Uterus (tissue), 2 donors: ENCODE results near the gene SH3GL2.

Source experiments
- CTCF ChIP-seq, 4 experiments: fragments of 200-600 bp in 2 of 4; fragments of 450-650 bp in 2 of 4; sonication (generic) in 2 of 4; IDR thresholded peaks; one replicate each; pipeline ENCODE4 v1.5.1; 2016 to 2019; ENCODE audit warnings: antibody characterized with exemption in 4 of 4, mild to moderate bottlenecking in 2 of 4, moderate library complexity in 1 of 4
- POLR2A ChIP-seq, 2 donors: fragments of 450-650 bp; IDR thresholded peaks; one replicate each; pipeline ENCODE4 v1.6.1; 2016; ENCODE audit warnings: antibody characterized with exemption in 2 of 2, mild to moderate bottlenecking in 1 of 2, moderate library complexity in 1 of 2

- TF ChIP-seq CTCF (IDR thresholded peaks at IDR 0.05): no peak
- TF ChIP-seq POLR2A (IDR thresholded peaks at IDR 0.05): no peak
Measured at GRCh38 chr9:17609312-17610005, 30.6 kb downstream of the SH3GL2 start.
